Measurements from ENCODE around the gene SHC4.

SHC4 gene

GRCh38 chr15:48875241-48875960 is 88.3 kb downstream of the SHC4 start:
- Histone ChIP-seq H3K4me1 (ENCODE audit: control insufficient read depth, insufficient read depth, low read length) (peaks cover 7% of the 10 kb centered on the region), H3K9ac (ENCODE audit: low read depth, low read length) (no peak overlapping the region), H3K4me3 (ENCODE audit: low read depth, low read length) (no peak overlapping the region), H3K36me3 (ENCODE audit: control insufficient read depth, insufficient read depth, low read length) (no peaks in the 10 kb centered on the region), H3K9me3 (ENCODE audit: control insufficient read depth, insufficient read depth, low read length) (no peaks in the 10 kb centered on the region), H3K27me3 (ENCODE audit: control insufficient read depth, insufficient read depth, low read length) (no peaks in the 10 kb centered on the region)

GRCh38 chr15:48872632-48873031 is 91.1 kb downstream of the SHC4 start:
- H3K9ac ChIP-seq (ENCODE audit: low read depth, low read length), result no peak overlapping the region
- no peaks in the 10 kb centered on the region for H3K9me3 ChIP-seq (ENCODE audit: control insufficient read depth, insufficient read depth, low read length)
- H3K27me3 ChIP-seq (ENCODE audit: control insufficient read depth, insufficient read depth, low read length), result no peaks in the 10 kb centered on the region
- peaks cover 3% of the 10 kb centered on the region for H3K4me1 ChIP-seq (ENCODE audit: control insufficient read depth, insufficient read depth, low read length)
- H3K4me3 ChIP-seq (ENCODE audit: low read depth, low read length), result no peak overlapping the region
- no peaks in the 10 kb centered on the region for H3K36me3 ChIP-seq (ENCODE audit: control insufficient read depth, insufficient read depth, low read length)

- Histone ChIP-seq H3K4me3 (ENCODE audit: low read depth, low read length) (no peak overlapping the region), H3K9me3 (ENCODE audit: control insufficient read depth, insufficient read depth, low read length) (no peaks in the 10 kb centered on the region), H3K4me1 (ENCODE audit: control insufficient read depth, insufficient read depth, low read length) (no peaks in the 10 kb centered on the region), H3K27me3 (ENCODE audit: control insufficient read depth, insufficient read depth, low read length) (no peaks in the 10 kb centered on the region), H3K36me3 (ENCODE audit: control insufficient read depth, insufficient read depth, low read length) (no peaks in the 10 kb centered on the region), H3K9ac (ENCODE audit: low read depth, low read length) (no peak overlapping the region)
Measured at GRCh38 chr15:48871542-48871941, 92.2 kb downstream of the SHC4 start.

- H3K4me1 ChIP-seq (ENCODE audit: control insufficient read depth, insufficient read depth, low read length), result no peaks in the 10 kb centered on the region
- H3K9ac ChIP-seq (ENCODE audit: low read depth, low read length), result no peak overlapping the region
- H3K36me3 ChIP-seq (ENCODE audit: control insufficient read depth, insufficient read depth, low read length), result no peaks in the 10 kb centered on the region
- no peak overlapping the region for H3K4me3 ChIP-seq (ENCODE audit: low read depth, low read length)
- H3K9me3 ChIP-seq (ENCODE audit: control insufficient read depth, insufficient read depth, low read length), result no peaks in the 10 kb centered on the region
- H3K27me3 ChIP-seq (ENCODE audit: control insufficient read depth, insufficient read depth, low read length), result no peaks in the 10 kb centered on the region
Measured at GRCh38 chr15:48869966-48870365, 93.8 kb downstream of the SHC4 start.

- H3K36me3 ChIP-seq (ENCODE audit: control insufficient read depth, insufficient read depth, low read length), result no peaks in the 10 kb centered on the region
- no peaks in the 10 kb centered on the region for H3K27me3 ChIP-seq (ENCODE audit: control insufficient read depth, insufficient read depth, low read length)
- no peak overlapping the region for H3K4me3 ChIP-seq (ENCODE audit: low read depth, low read length)
- no peaks in the 10 kb centered on the region for H3K9me3 ChIP-seq (ENCODE audit: control insufficient read depth, insufficient read depth, low read length)
- no peak overlapping the region for H3K9ac ChIP-seq (ENCODE audit: low read depth, low read length)
- no peaks in the 10 kb centered on the region for H3K4me1 ChIP-seq (ENCODE audit: control insufficient read depth, insufficient read depth, low read length)
Measured at GRCh38 chr15:48868536-48868935, 95.2 kb downstream of the SHC4 start.

GRCh38 chr15:48868023-48868422 is 95.7 kb downstream of the SHC4 start:
- no peaks in the 10 kb centered on the region for H3K9me3 ChIP-seq (ENCODE audit: control insufficient read depth, insufficient read depth, low read length)
- no peaks in the 10 kb centered on the region for H3K4me1 ChIP-seq (ENCODE audit: control insufficient read depth, insufficient read depth, low read length)
- H3K27me3 ChIP-seq (ENCODE audit: control insufficient read depth, insufficient read depth, low read length), result no peaks in the 10 kb centered on the region
- no peaks in the 10 kb centered on the region for H3K36me3 ChIP-seq (ENCODE audit: control insufficient read depth, insufficient read depth, low read length)
- no peak overlapping the region for H3K9ac ChIP-seq (ENCODE audit: low read depth, low read length)
- H3K4me3 ChIP-seq (ENCODE audit: low read depth, low read length), result no peak overlapping the region

GRCh38 chr15:48866141-48866563 is 97.6 kb downstream of the SHC4 start:
- Histone ChIP-seq H3K36me3 (ENCODE audit: control insufficient read depth, insufficient read depth, low read length) (no peaks in the 10 kb centered on the region), H3K4me3 (ENCODE audit: low read depth, low read length) (no peak overlapping the region), H3K27me3 (ENCODE audit: control insufficient read depth, insufficient read depth, low read length) (no peaks in the 10 kb centered on the region), H3K9me3 (ENCODE audit: control insufficient read depth, insufficient read depth, low read length) (no peaks in the 10 kb centered on the region), H3K4me1 (ENCODE audit: control insufficient read depth, insufficient read depth, low read length) (no peaks in the 10 kb centered on the region), H3K9ac (ENCODE audit: low read depth, low read length) (no peak overlapping the region)

- Histone ChIP-seq H3K9ac (ENCODE audit: low read depth, low read length) (no peak overlapping the region), H3K4me3 (ENCODE audit: low read depth, low read length) (no peak overlapping the region), H3K27me3 (ENCODE audit: control insufficient read depth, insufficient read depth, low read length) (no peaks in the 10 kb centered on the region), H3K4me1 (ENCODE audit: control insufficient read depth, insufficient read depth, low read length) (no peaks in the 10 kb centered on the region), H3K9me3 (ENCODE audit: control insufficient read depth, insufficient read depth, low read length) (no peaks in the 10 kb centered on the region), H3K36me3 (ENCODE audit: control insufficient read depth, insufficient read depth, low read length) (no peaks in the 10 kb centered on the region)
Measured at GRCh38 chr15:48865370-48866079, 98.2 kb downstream of the SHC4 start.

GRCh38 chr15:48862705-48863104 is 101.0 kb downstream of the SHC4 start:
- no peaks in the 10 kb centered on the region for H3K4me1 ChIP-seq (ENCODE audit: control insufficient read depth, insufficient read depth, low read length)
- no peaks in the 10 kb centered on the region for H3K27me3 ChIP-seq (ENCODE audit: control insufficient read depth, insufficient read depth, low read length)
- H3K9ac ChIP-seq (ENCODE audit: low read depth, low read length), result no peak overlapping the region
- no peaks in the 10 kb centered on the region for H3K36me3 ChIP-seq (ENCODE audit: control insufficient read depth, insufficient read depth, low read length)
- H3K9me3 ChIP-seq (ENCODE audit: control insufficient read depth, insufficient read depth, low read length), result no peaks in the 10 kb centered on the region
- H3K4me3 ChIP-seq (ENCODE audit: low read depth, low read length), result no peak overlapping the region

- H3K27me3 ChIP-seq (ENCODE audit: control insufficient read depth, insufficient read depth, low read length), result no peaks in the 10 kb centered on the region
- no peak overlapping the region for H3K9ac ChIP-seq (ENCODE audit: low read depth, low read length)
- H3K9me3 ChIP-seq (ENCODE audit: control insufficient read depth, insufficient read depth, low read length), result no peaks in the 10 kb centered on the region
- no peak overlapping the region for H3K4me3 ChIP-seq (ENCODE audit: low read depth, low read length)
- no peaks in the 10 kb centered on the region for H3K36me3 ChIP-seq (ENCODE audit: control insufficient read depth, insufficient read depth, low read length)
- H3K4me1 ChIP-seq (ENCODE audit: control insufficient read depth, insufficient read depth, low read length), result no peaks in the 10 kb centered on the region
Measured at GRCh38 chr15:48861813-48862431, 101.8 kb downstream of the SHC4 start.

GRCh38 chr15:48859426-48859825 is 104.3 kb downstream of the SHC4 start:
- Histone ChIP-seq H3K36me3 (ENCODE audit: control insufficient read depth, insufficient read depth, low read length) (no peaks in the 10 kb centered on the region), H3K27me3 (ENCODE audit: control insufficient read depth, insufficient read depth, low read length) (no peaks in the 10 kb centered on the region), H3K4me3 (ENCODE audit: low read depth, low read length) (no peak overlapping the region)

GRCh38 chr15:48858401-48858800 is 105.3 kb downstream of the SHC4 start:
- Histone ChIP-seq H3K9ac (ENCODE audit: low read depth, low read length) (no peak overlapping the region), H3K36me3 (ENCODE audit: control insufficient read depth, insufficient read depth, low read length) (no peaks in the 10 kb centered on the region), H3K4me3 (ENCODE audit: low read depth, low read length) (no peak overlapping the region), H3K9me3 (ENCODE audit: control insufficient read depth, insufficient read depth, low read length) (no peaks in the 10 kb centered on the region), H3K4me1 (ENCODE audit: control insufficient read depth, insufficient read depth, low read length) (peaks cover 10% of the 10 kb centered on the region), H3K27me3 (ENCODE audit: control insufficient read depth, insufficient read depth, low read length) (no peaks in the 10 kb centered on the region)

More at GRCh38 chr15:48859426-48859825, 104.3 kb downstream of the SHC4 start:
- peaks cover 10% of the 10 kb centered on the region for H3K4me1 ChIP-seq (ENCODE audit: control insufficient read depth, insufficient read depth, low read length)
- H3K9ac ChIP-seq (ENCODE audit: low read depth, low read length), result no peak overlapping the region
- H3K9me3 ChIP-seq (ENCODE audit: control insufficient read depth, insufficient read depth, low read length), result no peaks in the 10 kb centered on the region
